ENCODE results near the gene TEX14. TPM values are rescaled to one million over a fixed set of nuclear protein-coding genes. Genes with fewer than 3 reads are reported as not detected.
A peak's percentile ranks its signal among the peaks of the same experiment; 100 is the strongest.

The TEX14 gene
- total RNA-seq, result under 1 TPM; 0.30 to 0.43 TPM

- Mint-ChIP-seq H3K36me3 (peaks cover 13% of the 10 kb centered on the region), H3K9me3 (no peaks in the 10 kb centered on the region), H3K4me1 (peaks cover 24% of the 10 kb centered on the region), H3K27ac (peak within 1 kb of the TSS; percentile 96), H3K27me3 (peaks cover 7% of the 10 kb centered on the region), H3K4me3 (peak within 1 kb of the TSS; percentile 95)
- DNase-seq (no peak), ATAC-seq (ENCODE audit: low read depth) (no peak)
- POLR2A ChIA-PET, result interaction anchor here (1.1 to 3.0 kb wide), 6 partner anchors 12 to 415 kb away, joined by 3 to 65 read pairs (median 7); partner anchors contain the start of gene TRIM37
Measured at GRCh38 chr17:58691701-58692238, at the start of gene TEX14. Gene TEX14, minus strand, starts transcription at chr17:58692045. Its CDS starts 40,044 bp downstream, at chr17:58652001.

- no peaks in the 10 kb centered on the region for H3K9me3 Mint-ChIP-seq
- no peak overlapping the region for H3K4me3 Mint-ChIP-seq
- H3K27ac Mint-ChIP-seq, result no peak overlapping the region
- no peaks in the 10 kb centered on the region for H3K27me3 Mint-ChIP-seq
- no peaks in the 10 kb centered on the region for H3K4me1 Mint-ChIP-seq
- POLR2A ChIA-PET, result no interaction called here
- DNase-seq, result no peak
- no peak for ATAC-seq (ENCODE audit: low read depth)
- H3K36me3 Mint-ChIP-seq, result no peaks in the 10 kb centered on the region
Measured at GRCh38 chr17:58741121-58741625, 49.3 kb upstream of the TEX14 start.

GRCh38 chr17:58734811-58735210 lies 43.0 kb upstream of the TEX14 start:
- peaks cover 5% of the 10 kb centered on the region for H3K36me3 Mint-ChIP-seq
- H3K27ac Mint-ChIP-seq, result no peak overlapping the region
- no peaks in the 10 kb centered on the region for H3K27me3 Mint-ChIP-seq
- no peaks in the 10 kb centered on the region for H3K9me3 Mint-ChIP-seq
- ATAC-seq (ENCODE audit: low read depth), result no peak
- DNase-seq, result no peak
- POLR2A ChIA-PET, result no interaction called here
- H3K4me3 Mint-ChIP-seq, result no peak overlapping the region
- no peaks in the 10 kb centered on the region for H3K4me1 Mint-ChIP-seq

- POLR2A ChIA-PET, result no interaction called here
Measured at GRCh38 chr17:58734040-58734439, 42.2 kb upstream of the TEX14 start.

GRCh38 chr17:58730937-58731336 lies 39.1 kb upstream of the TEX14 start:
- no peak overlapping the region for H3K27ac Mint-ChIP-seq

More at GRCh38 chr17:58734040-58734439, 42.2 kb upstream of the TEX14 start:
- no peak overlapping the region for H3K4me3 Mint-ChIP-seq
- ATAC-seq (ENCODE audit: low read depth) (no peak), DNase-seq (no peak)
- no peaks in the 10 kb centered on the region for H3K27me3 Mint-ChIP-seq
- H3K36me3 Mint-ChIP-seq, result peaks cover 9% of the 10 kb centered on the region
- H3K27ac Mint-ChIP-seq, result no peak overlapping the region
- no peaks in the 10 kb centered on the region for H3K9me3 Mint-ChIP-seq
- H3K4me1 Mint-ChIP-seq, result no peaks in the 10 kb centered on the region

GRCh38 chr17:58728798-58729197 lies 37.0 kb upstream of the TEX14 start:
- no peaks in the 10 kb centered on the region for H3K4me1 Mint-ChIP-seq
- H3K4me3 Mint-ChIP-seq, result no peak overlapping the region
- peaks cover 7% of the 10 kb centered on the region for H3K36me3 Mint-ChIP-seq
- no peaks in the 10 kb centered on the region for H3K27me3 Mint-ChIP-seq
- ATAC-seq (ENCODE audit: low read depth) (no peak), DNase-seq (no peak)
- no peaks in the 10 kb centered on the region for H3K9me3 Mint-ChIP-seq
- H3K27ac Mint-ChIP-seq, result no peak overlapping the region
- POLR2A ChIA-PET, result no interaction called here

More at GRCh38 chr17:58730937-58731336, 39.1 kb upstream of the TEX14 start:
- Mint-ChIP-seq H3K4me3 (no peak overlapping the region), H3K36me3 (peaks cover 8% of the 10 kb centered on the region), H3K9me3 (no peaks in the 10 kb centered on the region), H3K4me1 (no peaks in the 10 kb centered on the region), H3K27me3 (no peaks in the 10 kb centered on the region)
- DNase-seq, result no peak
- POLR2A ChIA-PET, result no interaction called here
- no peak for ATAC-seq (ENCODE audit: low read depth)

GRCh38 chr17:58722696-58723095 lies 30.9 kb upstream of the TEX14 start:
- DNase-seq, result no peak
- Mint-ChIP-seq H3K27ac (no peak overlapping the region), H3K4me1 (no peaks in the 10 kb centered on the region), H3K36me3 (peaks cover 1% of the 10 kb centered on the region), H3K4me3 (no peak overlapping the region), H3K9me3 (no peaks in the 10 kb centered on the region), H3K27me3 (no peaks in the 10 kb centered on the region)
- POLR2A ChIA-PET, result interaction anchor here (1.5 kb wide), 1 partner anchor 91 kb away, joined by 3 read pairs; no protein-coding TSS in a partner anchor
- no peak for ATAC-seq (ENCODE audit: low read depth)

GRCh38 chr17:58722274-58722673 lies 30.4 kb upstream of the TEX14 start:
- no peak for ATAC-seq (ENCODE audit: low read depth)
- Mint-ChIP-seq H3K9me3 (no peaks in the 10 kb centered on the region), H3K4me3 (no peak overlapping the region), H3K27me3 (no peaks in the 10 kb centered on the region), H3K36me3 (peaks cover 1% of the 10 kb centered on the region), H3K4me1 (no peaks in the 10 kb centered on the region), H3K27ac (no peak overlapping the region)
- no peak for DNase-seq
- POLR2A ChIA-PET, result interaction anchor here (1.5 kb wide), 1 partner anchor 91 kb away, joined by 3 read pairs; no protein-coding TSS in a partner anchor

- Mint-ChIP-seq H3K36me3 (peaks cover 20% of the 10 kb centered on the region), H3K4me1 (peaks cover 11% of the 10 kb centered on the region), H3K4me3 (no peak overlapping the region), H3K27ac (no peak overlapping the region), H3K9me3 (no peaks in the 10 kb centered on the region), H3K27me3 (no peaks in the 10 kb centered on the region)
- ATAC-seq (ENCODE audit: low read depth) (no peak), DNase-seq (no peak)
- POLR2A ChIA-PET, result interaction anchor here (1.1 to 1.4 kb wide), 2 partner anchors 79 to 293 kb away, joined by 4 read pairs; no protein-coding TSS in a partner anchor
Measured at GRCh38 chr17:58710948-58711552, 19.2 kb upstream of the TEX14 start.

- Mint-ChIP-seq H3K4me1 (peaks cover 13% of the 10 kb centered on the region), H3K27me3 (no peaks in the 10 kb centered on the region), H3K9me3 (no peaks in the 10 kb centered on the region), H3K36me3 (peaks cover 17% of the 10 kb centered on the region), H3K27ac (peak overlapping the region; percentile 63), H3K4me3 (peak overlapping the region; percentile 37)
- no peak for DNase-seq
- no peak for ATAC-seq (ENCODE audit: low read depth)
- POLR2A ChIA-PET, result interaction anchor here (0.6 kb wide), 1 partner anchor 51 kb away, joined by 3 read pairs; no protein-coding TSS in a partner anchor
Measured at GRCh38 chr17:58706351-58707140, 14.7 kb upstream of the TEX14 start.

GRCh38 chr17:58703916-58704286 lies 12.1 kb upstream of the TEX14 start:
- H3K27ac Mint-ChIP-seq, result no peak overlapping the region
- H3K36me3 Mint-ChIP-seq, result peaks cover 19% of the 10 kb centered on the region
- H3K9me3 Mint-ChIP-seq, result no peaks in the 10 kb centered on the region
- peaks cover 13% of the 10 kb centered on the region for H3K4me1 Mint-ChIP-seq
- no peak for ATAC-seq (ENCODE audit: low read depth)
- no peaks in the 10 kb centered on the region for H3K27me3 Mint-ChIP-seq
- POLR2A ChIA-PET, result interaction anchor here (1.0 kb wide), 2 partner anchors 11 to 72 kb away, joined by 3 read pairs; partner anchors contain the start of gene RAD51C
- no peak overlapping the region for H3K4me3 Mint-ChIP-seq
- no peak for DNase-seq

GRCh38 chr17:58703137-58703915 lies 11.5 kb upstream of the TEX14 start:
- H3K36me3 Mint-ChIP-seq, result peaks cover 19% of the 10 kb centered on the region
- DNase-seq, result no peak
- no peaks in the 10 kb centered on the region for H3K9me3 Mint-ChIP-seq
- H3K4me3 Mint-ChIP-seq, result no peak overlapping the region
- no peak for ATAC-seq (ENCODE audit: low read depth)
- H3K4me1 Mint-ChIP-seq, result peaks cover 13% of the 10 kb centered on the region
- H3K27ac Mint-ChIP-seq, result no peak overlapping the region
- POLR2A ChIA-PET, result interaction anchor here (1.0 kb wide), 2 partner anchors 11 to 72 kb away, joined by 3 read pairs; partner anchors contain the start of gene RAD51C
- H3K27me3 Mint-ChIP-seq, result no peaks in the 10 kb centered on the region

GRCh38 chr17:58702708-58703107 lies 10.9 kb upstream of the TEX14 start:
- Mint-ChIP-seq H3K9me3 (no peaks in the 10 kb centered on the region), H3K27ac (no peak overlapping the region), H3K36me3 (peaks cover 19% of the 10 kb centered on the region), H3K4me3 (no peak overlapping the region), H3K27me3 (no peaks in the 10 kb centered on the region), H3K4me1 (peaks cover 13% of the 10 kb centered on the region)
- POLR2A ChIA-PET, result interaction anchor here (1.0 kb wide), 1 partner anchor 10 kb away, joined by 3 read pairs; the partner anchor contains the start of gene RAD51C
- DNase-seq (no peak), ATAC-seq (ENCODE audit: low read depth) (no peak)
